GM10847 (cell line): ENCODE data around the gene CENPX.

Experiments used
- POLR2A ChIP-seq: IDR thresholded peaks from 2 replicates; pipeline ENCODE4 v1.6.1; 2011; ENCODE audit not compliant: insufficient read length; ENCODE audit errors: extremely low read depth

The CENPX gene

GRCh38 chr17:82013772-82014321 lies 8.8 kb downstream of the CENPX start:
- TF ChIP-seq POLR2A = no peak

GRCh38 chr17:82013341-82013740 lies 9.3 kb downstream of the CENPX start:
- no peak for TF ChIP-seq POLR2A

GRCh38 chr17:82012640-82013295 lies 9.9 kb downstream of the CENPX start:
- TF ChIP-seq POLR2A = no peak

GRCh38 chr17:82012261-82012639 lies 10.4 kb downstream of the CENPX start:
- TF ChIP-seq POLR2A = no peak

GRCh38 chr17:82011617-82012187 lies 11.0 kb downstream of the CENPX start:
- no peak for TF ChIP-seq POLR2A

- no peak for TF ChIP-seq POLR2A
Observed at GRCh38 chr17:82010575-82011525, 11.8 kb downstream of the CENPX start.

- no peak for TF ChIP-seq POLR2A
Observed at GRCh38 chr17:82009413-82009812, 13.3 kb downstream of the CENPX start.

GRCh38 chr17:82008941-82009405 lies 13.7 kb downstream of the CENPX start:
- TF ChIP-seq POLR2A = no peak

GRCh38 chr17:82008258-82008940 lies 14.3 kb downstream of the CENPX start:
- no peak for TF ChIP-seq POLR2A

GRCh38 chr17:82007495-82008257 lies 15.0 kb downstream of the CENPX start:
- TF ChIP-seq POLR2A = no peak

- TF ChIP-seq POLR2A = no peak
Observed at GRCh38 chr17:82007228-82007494, 15.5 kb downstream of the CENPX start.

- TF ChIP-seq POLR2A = no peak
Observed at GRCh38 chr17:82006468-82007227, 16.0 kb downstream of the CENPX start.

GRCh38 chr17:82005701-82006348 lies 16.9 kb downstream of the CENPX start:
- TF ChIP-seq POLR2A = no peak

GRCh38 chr17:82004517-82005455 lies 17.9 kb downstream of the CENPX start:
- TF ChIP-seq POLR2A = no peak
